ENCODE measurements around the gene KCNMA1.

DNA sequence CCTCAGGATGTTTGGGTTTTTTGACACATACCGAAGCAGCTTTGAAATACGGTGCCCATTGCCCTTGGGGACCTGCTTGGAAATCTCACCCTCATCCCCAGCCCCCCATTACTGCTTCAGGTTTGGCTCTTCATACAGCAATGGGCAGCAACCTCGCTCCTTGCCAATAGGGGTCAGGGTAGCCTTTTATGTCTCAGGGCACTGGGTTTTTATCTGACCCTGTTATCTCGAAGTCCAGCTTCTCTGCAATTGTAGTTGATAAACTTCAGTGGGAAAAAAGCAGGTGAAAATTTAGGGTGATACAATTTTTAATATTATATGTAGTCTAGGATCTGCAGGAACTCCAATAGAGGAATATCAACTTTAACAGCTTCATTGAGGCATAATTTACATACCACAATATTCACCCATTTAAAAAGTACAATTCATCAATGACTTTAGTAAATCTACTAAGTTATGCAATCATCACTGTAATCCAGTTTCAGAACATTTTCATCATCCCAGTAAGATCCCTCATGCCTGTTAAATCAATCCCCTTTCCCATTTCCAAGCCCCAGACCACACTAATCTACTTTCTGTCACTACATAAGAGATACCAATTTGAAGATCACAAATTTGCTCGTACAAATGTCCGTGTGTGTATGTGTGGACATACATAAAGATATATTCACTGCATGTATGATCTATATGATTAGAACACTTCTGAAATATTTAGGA lies 386.2 kb downstream of the KCNMA1 start:
- TF ChIP-seq, protein P1, sequence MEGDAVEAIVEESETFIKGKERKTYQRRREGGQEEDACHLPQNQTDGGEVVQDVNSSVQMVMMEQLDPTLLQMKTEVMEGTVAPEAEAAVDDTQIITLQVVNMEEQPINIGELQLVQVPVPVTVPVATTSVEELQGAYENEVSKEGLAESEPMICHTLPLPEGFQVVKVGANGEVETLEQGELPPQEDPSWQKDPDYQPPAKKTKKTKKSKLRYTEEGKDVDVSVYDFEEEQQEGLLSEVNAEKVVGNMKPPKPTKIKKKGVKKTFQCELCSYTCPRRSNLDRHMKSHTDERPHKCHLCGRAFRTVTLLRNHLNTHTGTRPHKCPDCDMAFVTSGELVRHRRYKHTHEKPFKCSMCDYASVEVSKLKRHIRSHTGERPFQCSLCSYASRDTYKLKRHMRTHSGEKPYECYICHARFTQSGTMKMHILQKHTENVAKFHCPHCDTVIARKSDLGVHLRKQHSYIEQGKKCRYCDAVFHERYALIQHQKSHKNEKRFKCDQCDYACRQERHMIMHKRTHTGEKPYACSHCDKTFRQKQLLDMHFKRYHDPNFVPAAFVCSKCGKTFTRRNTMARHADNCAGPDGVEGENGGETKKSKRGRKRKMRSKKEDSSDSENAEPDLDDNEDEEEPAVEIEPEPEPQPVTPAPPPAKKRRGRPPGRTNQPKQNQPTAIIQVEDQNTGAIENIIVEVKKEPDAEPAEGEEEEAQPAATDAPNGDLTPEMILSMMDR (IDR thresholded peaks at IDR 0.05 in 8 of 11, conservative IDR thresholded peaks at IDR 0.05 in 3 of 11) = peak in 8 of 11 experiments; percentile 22 to 62 (median 46)
- TF ChIP-seq POLR2A (IDR thresholded peaks at IDR 0.05) = no peak
